ENCODE results near the gene GLP1R.

DNA sequence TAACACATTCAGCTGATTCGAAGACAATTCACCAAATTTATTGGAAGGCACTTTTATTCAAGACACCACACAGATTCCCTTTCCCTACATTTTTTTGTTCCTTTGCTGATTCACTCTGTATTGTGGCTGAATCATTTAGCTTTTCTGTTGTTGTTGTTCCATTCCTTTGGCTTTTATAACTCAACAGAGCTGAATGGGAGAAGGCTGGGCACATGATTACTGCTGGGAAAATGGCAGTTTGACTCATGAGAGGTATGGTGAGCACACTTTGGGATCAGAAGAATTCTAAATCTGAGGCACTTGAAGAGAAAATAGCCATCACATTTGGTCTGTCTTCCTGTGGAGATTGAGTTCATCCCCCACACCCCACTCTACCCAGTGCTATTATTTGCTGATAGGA lies 82.1 kb downstream of the GLP1R start:
- TF ChIP-seq, protein P1, sequence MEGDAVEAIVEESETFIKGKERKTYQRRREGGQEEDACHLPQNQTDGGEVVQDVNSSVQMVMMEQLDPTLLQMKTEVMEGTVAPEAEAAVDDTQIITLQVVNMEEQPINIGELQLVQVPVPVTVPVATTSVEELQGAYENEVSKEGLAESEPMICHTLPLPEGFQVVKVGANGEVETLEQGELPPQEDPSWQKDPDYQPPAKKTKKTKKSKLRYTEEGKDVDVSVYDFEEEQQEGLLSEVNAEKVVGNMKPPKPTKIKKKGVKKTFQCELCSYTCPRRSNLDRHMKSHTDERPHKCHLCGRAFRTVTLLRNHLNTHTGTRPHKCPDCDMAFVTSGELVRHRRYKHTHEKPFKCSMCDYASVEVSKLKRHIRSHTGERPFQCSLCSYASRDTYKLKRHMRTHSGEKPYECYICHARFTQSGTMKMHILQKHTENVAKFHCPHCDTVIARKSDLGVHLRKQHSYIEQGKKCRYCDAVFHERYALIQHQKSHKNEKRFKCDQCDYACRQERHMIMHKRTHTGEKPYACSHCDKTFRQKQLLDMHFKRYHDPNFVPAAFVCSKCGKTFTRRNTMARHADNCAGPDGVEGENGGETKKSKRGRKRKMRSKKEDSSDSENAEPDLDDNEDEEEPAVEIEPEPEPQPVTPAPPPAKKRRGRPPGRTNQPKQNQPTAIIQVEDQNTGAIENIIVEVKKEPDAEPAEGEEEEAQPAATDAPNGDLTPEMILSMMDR (IDR thresholded peaks at IDR 0.05), result no peak
- no peak for TF ChIP-seq POLR2A (IDR thresholded peaks at IDR 0.05)
